Dermis microvascular lymphatic vessel endothelial cell (primary cell): ENCODE data around the gene MAD1L1. TPM values are rescaled to one million over a fixed set of nuclear protein-coding genes. Genes with fewer than 3 reads are reported as not detected.

Experiments
- DNase-seq, 2 donors: peaks; one replicate each; pipeline versions ENCODE4 v3.0.0 to v3.0.0-alpha.2; 2010; ENCODE audit warnings: low read depth in 2 of 2
- total RNA-seq: library from RNA; depleted of rRNA; stranded (reverse); fragments of >200 nt; gene quantifications from 2 replicates; pipeline ENCODE4 v1.2.1, GENCODE V29; 2014

MAD1L1 gene
- total RNA-seq, 1 donor from 2014 or later: 41.1 TPM

- DNase-seq: no peak
These were observed 126.3 kb downstream of the MAD1L1 start for GRCh38 chr7:2106440-2106839.

DNA sequence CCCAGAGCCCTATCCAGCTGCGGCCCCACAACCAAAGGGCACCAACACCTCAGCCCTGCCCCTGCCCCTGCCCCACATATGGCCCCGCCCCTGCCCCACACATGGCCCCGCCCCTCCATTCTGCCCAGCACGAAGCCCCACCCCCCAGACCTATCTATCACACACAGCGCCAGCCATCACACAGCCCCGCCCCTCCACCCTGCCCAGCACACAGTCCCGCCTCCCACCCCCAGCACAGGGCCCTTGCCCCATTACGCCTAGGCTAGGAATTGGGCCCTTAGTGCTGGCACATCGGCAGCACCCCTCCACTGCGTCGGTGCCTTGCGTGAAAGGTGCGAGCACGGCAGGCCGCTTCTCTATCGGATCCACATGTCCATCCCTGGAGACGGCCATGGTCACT, 126.8 kb downstream of the MAD1L1 start:
- DNase-seq: peak in 1 of 2 donors; percentile 17

DNA sequence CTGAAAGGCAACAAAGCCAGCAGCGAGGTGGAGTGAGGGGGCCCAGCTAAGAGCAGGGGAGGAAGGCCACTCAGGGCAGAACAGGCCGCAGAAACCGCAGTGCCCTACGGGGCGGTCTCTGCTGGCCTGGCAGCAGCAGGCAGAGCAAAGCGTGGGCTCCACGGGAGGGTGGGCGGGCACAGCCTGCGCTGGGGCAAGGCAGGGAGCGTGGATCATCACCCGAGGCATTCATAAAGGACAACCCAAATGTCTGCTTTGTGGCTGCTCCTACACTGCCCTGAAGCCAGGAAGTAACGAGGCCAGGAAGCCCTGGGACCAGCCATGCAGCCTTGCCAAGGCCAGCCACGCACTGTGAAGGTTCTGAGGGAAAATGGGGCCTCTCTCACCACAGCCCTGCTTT, 127.5 kb downstream of the MAD1L1 start:
- DNase-seq: no peak

- DNase-seq: no peak
These were observed 128.0 kb downstream of the MAD1L1 start for GRCh38 chr7:2104716-2105115.

- DNase-seq: peak; percentile 62 to 88
These were observed 128.5 kb downstream of the MAD1L1 start for GRCh38 chr7:2104107-2104710.

GRCh38 chr7:2103071-2103898, 129.5 kb downstream of the MAD1L1 start:
- no peak for DNase-seq

GRCh38 chr7:2102375-2102723, 130.4 kb downstream of the MAD1L1 start:
- no peak for DNase-seq

DNA sequence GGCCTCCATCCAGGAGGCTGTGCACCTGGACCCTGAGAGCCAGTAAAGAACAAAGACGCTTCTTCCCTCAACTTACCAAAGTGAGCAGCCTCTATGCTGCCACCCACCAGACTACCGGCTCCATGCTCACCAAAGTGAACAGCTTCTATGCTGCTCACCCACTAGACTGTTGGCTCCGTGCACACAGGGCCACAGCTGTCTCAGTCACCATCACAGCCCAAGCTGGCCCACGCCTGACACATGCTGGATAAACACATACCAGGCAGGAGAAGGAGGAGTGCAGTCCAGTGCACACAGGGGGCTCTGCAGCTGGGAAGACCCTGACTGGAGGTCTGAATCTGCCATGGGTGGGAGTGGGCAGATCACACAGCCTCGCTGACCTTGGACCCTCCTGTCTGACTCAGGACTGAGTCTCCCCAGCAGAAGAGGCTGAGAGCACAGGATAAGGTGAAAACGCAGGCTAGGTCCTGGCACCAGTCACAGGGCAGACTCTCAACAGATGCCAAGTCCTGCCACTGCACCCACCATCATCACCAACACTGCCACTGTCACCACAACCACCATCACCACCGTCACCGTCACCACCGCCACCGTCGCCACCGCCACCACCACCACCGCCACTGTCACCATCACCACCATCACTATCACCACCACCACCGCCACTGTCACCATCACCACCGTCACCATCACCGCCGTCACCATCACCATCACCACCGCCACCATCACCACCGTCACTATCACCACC, 130.9 kb downstream of the MAD1L1 start:
- no peak for DNase-seq

DNA sequence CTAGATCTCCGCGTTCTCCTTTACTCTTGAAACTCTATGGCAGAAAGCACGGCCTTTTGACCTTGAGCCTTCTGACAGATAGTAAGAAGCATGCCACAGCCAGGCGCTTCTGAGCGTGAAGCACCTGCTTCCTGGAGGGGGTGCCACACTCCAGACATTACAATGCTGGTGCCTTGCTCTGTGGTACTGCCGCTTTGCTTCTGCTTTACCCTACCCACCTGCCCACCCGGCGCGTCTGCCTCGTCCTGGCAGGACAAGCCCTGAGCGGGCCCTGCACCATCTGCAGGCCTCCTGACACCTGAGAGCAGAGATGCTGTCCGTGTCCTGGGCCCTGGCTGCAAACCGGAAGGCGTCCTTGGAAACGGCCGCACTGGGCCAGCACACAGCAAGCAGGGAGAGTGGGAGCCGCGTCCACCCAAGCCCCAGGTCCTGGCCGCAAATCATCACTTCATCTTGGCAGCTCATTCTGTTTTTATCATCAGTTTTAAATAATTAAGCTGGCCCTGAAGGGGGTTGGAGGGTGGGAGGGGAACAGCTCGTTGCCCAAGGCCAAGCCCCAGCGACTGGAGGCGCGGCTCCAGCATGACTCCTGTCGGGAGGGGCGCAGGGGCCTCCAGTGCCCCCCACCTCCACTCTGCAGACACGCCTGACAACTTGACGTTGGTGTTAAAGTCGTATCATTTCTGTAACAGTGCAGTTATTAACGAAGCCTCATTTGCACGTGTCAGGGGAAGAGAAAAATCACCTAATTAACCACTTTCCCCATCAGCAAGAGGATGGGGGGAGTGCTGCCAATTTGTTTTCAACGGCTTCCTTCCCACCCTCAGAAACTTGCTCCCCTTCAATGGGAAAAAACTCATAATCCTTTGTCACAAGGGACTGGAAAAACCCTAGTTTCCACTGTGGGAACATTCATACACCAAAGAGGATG, 132.2 kb downstream of the MAD1L1 start:
- no peak for DNase-seq

DNA sequence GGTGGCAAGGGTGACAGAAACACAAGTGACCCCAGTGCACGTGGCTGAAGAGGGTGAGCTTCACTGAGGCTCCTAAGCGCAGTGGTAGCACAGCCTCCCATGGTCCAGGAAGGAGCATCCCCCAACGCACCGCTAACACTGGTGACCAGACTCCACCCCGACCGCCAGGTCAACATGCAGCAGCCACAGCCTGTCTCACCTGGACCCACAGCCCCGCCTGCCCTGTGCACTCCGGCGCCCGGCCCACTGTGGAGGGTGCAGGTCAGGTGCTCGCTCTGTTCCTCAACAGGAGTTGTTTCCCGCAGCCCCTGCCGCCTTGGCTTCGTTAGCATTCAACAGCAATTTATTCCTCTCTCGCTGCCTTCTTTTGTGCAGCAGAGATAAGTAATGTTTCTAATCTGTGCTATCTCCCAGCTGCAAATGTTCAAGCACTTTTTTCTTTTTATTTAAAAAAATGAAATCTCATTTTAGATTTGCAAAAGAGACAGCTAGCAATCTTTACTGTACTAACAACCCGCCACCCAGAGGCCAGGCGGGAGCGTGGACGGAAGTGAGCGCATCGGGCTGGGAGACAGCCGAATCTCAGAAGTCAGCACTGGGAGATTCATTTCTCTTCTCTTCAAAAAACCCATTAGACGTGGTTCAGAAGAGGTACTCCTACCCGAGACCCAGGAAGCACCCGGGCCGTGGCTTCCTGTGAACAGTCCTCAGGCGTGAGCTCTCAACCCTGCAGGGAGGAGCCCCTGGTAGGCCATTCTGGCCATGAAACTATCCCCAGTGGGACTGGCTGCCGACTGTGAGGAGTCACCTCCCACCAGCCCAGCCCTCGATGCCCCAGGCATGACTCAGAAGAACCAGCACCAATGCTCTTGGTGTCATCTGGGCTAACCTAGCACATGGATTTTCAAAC, 133.4 kb downstream of the MAD1L1 start:
- no peak for DNase-seq

- no peak for DNase-seq
These were observed 134.2 kb downstream of the MAD1L1 start for GRCh38 chr7:2098496-2098895.

- no peak for DNase-seq
These were observed 134.7 kb downstream of the MAD1L1 start for GRCh38 chr7:2098056-2098455.

DNA sequence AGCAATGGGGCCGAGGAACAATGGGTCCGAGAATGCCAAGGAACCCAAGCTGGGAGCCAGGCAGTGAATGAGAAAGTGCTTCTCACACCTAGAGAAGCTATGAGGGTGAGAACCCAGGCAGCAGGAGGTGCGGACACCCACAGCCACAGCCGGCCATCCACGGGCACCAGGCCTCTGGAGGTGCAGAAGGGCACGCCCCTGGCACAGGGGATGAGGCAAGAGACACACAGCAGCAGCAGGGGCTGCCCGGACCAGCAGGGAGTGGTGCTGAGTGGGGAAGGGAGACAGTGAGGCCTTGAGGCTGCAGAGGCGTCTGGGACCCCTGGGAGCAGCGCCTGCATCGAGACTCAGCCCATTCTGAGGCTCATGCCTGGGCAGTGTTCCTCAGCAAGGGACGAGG, 135.3 kb downstream of the MAD1L1 start:
- DNase-seq: no peak

GRCh38 chr7:2096692-2097387, 135.9 kb downstream of the MAD1L1 start:
- DNase-seq: no peak

GRCh38 chr7:2095436-2095835, 137.3 kb downstream of the MAD1L1 start:
- DNase-seq: no peak

- DNase-seq: no peak
These were observed 138.2 kb downstream of the MAD1L1 start for GRCh38 chr7:2094454-2095045.

- no peak for DNase-seq
These were observed 138.9 kb downstream of the MAD1L1 start for GRCh38 chr7:2093843-2094220.

- DNase-seq: no peak
These were observed 139.4 kb downstream of the MAD1L1 start for GRCh38 chr7:2093215-2093842.

GRCh38 chr7:2092279-2092678, 140.5 kb downstream of the MAD1L1 start:
- no peak for DNase-seq
